ENCODE measurements around the gene MGAT5.
"Not testable (repeated sequence)": the region's sequence is repeated elsewhere in the genome, so short reads cannot be mapped to it uniquely, and the experiment has no call there.

MGAT5 gene

GRCh38 chr2:134281815-134282419, 28.0 kb downstream of the MGAT5 start:
- DNase-seq, result peak; percentile 80

GRCh38 chr2:134282629-134283400, 28.9 kb downstream of the MGAT5 start:
- DNase-seq, result peak; percentile 65

GRCh38 chr2:134283661-134284060, 29.8 kb downstream of the MGAT5 start:
- peak; percentile 71 for DNase-seq

- DNase-seq, result no peak
Observed at GRCh38 chr2:134284119-134284670, 30.3 kb downstream of the MGAT5 start.

- no peak for DNase-seq
Observed at GRCh38 chr2:134287323-134287722, 33.5 kb downstream of the MGAT5 start.

GRCh38 chr2:134288814-134289213, 34.9 kb downstream of the MGAT5 start:
- no peak for DNase-seq

- no peak for DNase-seq
Observed at GRCh38 chr2:134289225-134289624, 35.4 kb downstream of the MGAT5 start.

GRCh38 chr2:134290358-134290757, 36.5 kb downstream of the MGAT5 start:
- DNase-seq, result no peak

- no peak for DNase-seq
Observed at GRCh38 chr2:134292514-134292913, 38.6 kb downstream of the MGAT5 start.

- no peak for DNase-seq
Observed at GRCh38 chr2:134293719-134294537, 40.1 kb downstream of the MGAT5 start.

- DNase-seq, result not testable (repeated sequence)
Observed at GRCh38 chr2:134294598-134294997, 40.7 kb downstream of the MGAT5 start.

GRCh38 chr2:134295441-134295840, 41.6 kb downstream of the MGAT5 start:
- no peak for DNase-seq

- no peak for DNase-seq
Observed at GRCh38 chr2:134296301-134296700, 42.4 kb downstream of the MGAT5 start.

GRCh38 chr2:134299334-134299733, 45.5 kb downstream of the MGAT5 start:
- no peak for DNase-seq

GRCh38 chr2:134300585-134300984, 46.7 kb downstream of the MGAT5 start:
- no peak for DNase-seq

GRCh38 chr2:134301099-134301927, 47.4 kb downstream of the MGAT5 start:
- DNase-seq, result no peak

- DNase-seq, result no peak
Observed at GRCh38 chr2:134301928-134302260, 48.0 kb downstream of the MGAT5 start.

- DNase-seq, result no peak
Observed at GRCh38 chr2:134304394-134305108, 50.7 kb downstream of the MGAT5 start.

GRCh38 chr2:134305109-134305491, 51.2 kb downstream of the MGAT5 start:
- no peak for DNase-seq

- DNase-seq, result no peak
Observed at GRCh38 chr2:134306521-134306920, 52.6 kb downstream of the MGAT5 start.

GRCh38 chr2:134307334-134307733, 53.5 kb downstream of the MGAT5 start:
- DNase-seq, result no peak
